Astrocyte (in vitro differentiated cells and primary cell): ENCODE results near the gene PPM1E.

ENCODE experiments used
- CTCF ChIP-seq: IDR thresholded peaks from 2 replicates; pipeline ENCODE4 v1.5.1; 2011; ENCODE audit warnings: low read depth, mild to moderate bottlenecking, inconsistent platforms, low read length, moderate library complexity; ENCODE audit not compliant: insufficient read depth
- EZH2 ChIP-seq: IDR thresholded peaks from 2 replicates; pipeline ENCODE4 v1.6.1; 2012; ENCODE audit warnings: mild to moderate bottlenecking, low read length, inconsistent platforms; ENCODE audit not compliant: insufficient read depth

GRCh38 chr17:58802188-58802587, 46.5 kb downstream of the PPM1E start:
- TF ChIP-seq CTCF, result no peak
- TF ChIP-seq EZH2, result no peak
